ENCODE results near the gene MCC.

DNA sequence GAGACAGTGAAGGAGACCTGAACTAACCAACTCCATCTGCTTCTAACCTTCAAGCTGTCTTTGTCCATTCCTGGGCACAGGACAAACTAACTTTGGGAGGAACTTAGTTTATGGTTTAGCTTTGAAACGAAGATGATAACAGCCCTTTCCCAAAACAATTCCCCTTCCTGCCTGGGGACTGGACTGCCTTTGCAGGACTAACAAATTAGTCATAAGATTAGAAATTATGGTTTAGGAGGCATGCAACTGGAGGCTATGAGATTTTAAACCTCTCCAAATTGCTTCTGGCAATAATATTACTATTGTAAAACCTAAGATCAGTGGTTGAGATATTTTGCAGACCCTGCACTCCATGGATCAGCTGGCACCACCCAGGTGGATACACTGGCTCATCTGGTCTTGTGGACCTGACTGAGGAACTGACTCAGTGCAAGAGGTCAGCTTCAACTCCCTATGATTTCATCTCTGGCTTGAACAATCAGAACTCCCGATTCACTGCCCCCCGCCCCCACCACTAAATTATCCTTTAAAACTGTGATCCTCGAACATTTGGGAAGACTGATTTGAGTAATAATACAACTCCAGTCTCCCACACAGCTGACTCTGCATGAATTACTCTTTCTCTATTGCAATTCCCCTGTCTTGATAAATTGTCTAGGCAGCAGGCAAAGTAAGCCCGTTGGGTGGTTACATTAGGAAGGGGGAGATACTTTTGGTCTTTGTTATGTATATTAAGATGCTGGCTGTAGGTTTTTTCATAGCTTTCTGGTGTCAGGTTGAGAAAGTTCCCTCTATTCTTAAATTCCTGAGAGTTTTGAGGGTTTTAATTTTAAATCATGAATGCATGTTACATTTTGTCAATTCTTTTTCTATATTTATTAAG lies 266.7 kb downstream of the MCC start:
- TF ChIP-seq, protein P1, sequence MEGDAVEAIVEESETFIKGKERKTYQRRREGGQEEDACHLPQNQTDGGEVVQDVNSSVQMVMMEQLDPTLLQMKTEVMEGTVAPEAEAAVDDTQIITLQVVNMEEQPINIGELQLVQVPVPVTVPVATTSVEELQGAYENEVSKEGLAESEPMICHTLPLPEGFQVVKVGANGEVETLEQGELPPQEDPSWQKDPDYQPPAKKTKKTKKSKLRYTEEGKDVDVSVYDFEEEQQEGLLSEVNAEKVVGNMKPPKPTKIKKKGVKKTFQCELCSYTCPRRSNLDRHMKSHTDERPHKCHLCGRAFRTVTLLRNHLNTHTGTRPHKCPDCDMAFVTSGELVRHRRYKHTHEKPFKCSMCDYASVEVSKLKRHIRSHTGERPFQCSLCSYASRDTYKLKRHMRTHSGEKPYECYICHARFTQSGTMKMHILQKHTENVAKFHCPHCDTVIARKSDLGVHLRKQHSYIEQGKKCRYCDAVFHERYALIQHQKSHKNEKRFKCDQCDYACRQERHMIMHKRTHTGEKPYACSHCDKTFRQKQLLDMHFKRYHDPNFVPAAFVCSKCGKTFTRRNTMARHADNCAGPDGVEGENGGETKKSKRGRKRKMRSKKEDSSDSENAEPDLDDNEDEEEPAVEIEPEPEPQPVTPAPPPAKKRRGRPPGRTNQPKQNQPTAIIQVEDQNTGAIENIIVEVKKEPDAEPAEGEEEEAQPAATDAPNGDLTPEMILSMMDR (IDR thresholded peaks at IDR 0.05) = no peak
- no peak for TF ChIP-seq POLR2A (IDR thresholded peaks at IDR 0.05; ENCODE audit: low read depth)
- TF ChIP-seq POLR2AphosphoS5 (IDR thresholded peaks at IDR 0.05) = no peak
- no peak for TF ChIP-seq EP300 (IDR thresholded peaks at IDR 0.05)
